NCI-H748 (cell line): ENCODE data around the gene RUNX2.
A peak's percentile ranks its signal among the peaks of the same experiment; 100 is the strongest.

Experiments used
- DNase-seq: peaks from one replicate; lab custom pipeline; 2025; ENCODE audit not compliant: unreplicated experiment; lab: John Stamatoyannopoulos, UW

RUNX2 gene

GRCh38 chr6:45351076-45351475, 22.9 kb downstream of the RUNX2 start:
- no peak for DNase-seq

- DNase-seq, result peak; percentile 18
These were observed 23.5 kb downstream of the RUNX2 start for GRCh38 chr6:45351667-45352066.

GRCh38 chr6:45353654-45354053, 25.5 kb downstream of the RUNX2 start:
- no peak for DNase-seq

GRCh38 chr6:45364466-45364865, 36.3 kb downstream of the RUNX2 start:
- no peak for DNase-seq

- DNase-seq, result no peak
These were observed 36.9 kb downstream of the RUNX2 start for GRCh38 chr6:45365036-45365435.

GRCh38 chr6:45366534-45366933, 38.4 kb downstream of the RUNX2 start:
- DNase-seq, result no peak

GRCh38 chr6:45367999-45368398, 39.9 kb downstream of the RUNX2 start:
- DNase-seq, result no peak

GRCh38 chr6:45369870-45370269, 41.7 kb downstream of the RUNX2 start:
- no peak for DNase-seq

GRCh38 chr6:45371924-45372573, 43.9 kb downstream of the RUNX2 start:
- DNase-seq, result no peak

GRCh38 chr6:45375449-45375848, 47.3 kb downstream of the RUNX2 start:
- DNase-seq, result no peak

GRCh38 chr6:45376310-45377042, 48.3 kb downstream of the RUNX2 start:
- no peak for DNase-seq

- peak; percentile 64 for DNase-seq
These were observed 49.0 kb downstream of the RUNX2 start for GRCh38 chr6:45377043-45377553.

GRCh38 chr6:45377554-45378333, 49.6 kb downstream of the RUNX2 start, which contains the start of gene SUPT3H:
Gene SUPT3H, minus strand, starts transcription at chr6:45377934.
- DNase-seq, result peak; percentile 98

GRCh38 chr6:45378334-45378926, 50.3 kb downstream of the RUNX2 start:
- peak; percentile 91 for DNase-seq

- DNase-seq, result no peak
These were observed 54.3 kb downstream of the RUNX2 start for GRCh38 chr6:45382391-45382790.

GRCh38 chr6:45386501-45386900, 58.4 kb downstream of the RUNX2 start:
- no peak for DNase-seq

GRCh38 chr6:45387236-45387635, 59.1 kb downstream of the RUNX2 start:
- no peak for DNase-seq

GRCh38 chr6:45388328-45388727, 60.2 kb downstream of the RUNX2 start:
- DNase-seq, result no peak

GRCh38 chr6:45394586-45395095, 66.5 kb downstream of the RUNX2 start:
- DNase-seq, result no peak

- no peak for DNase-seq
These were observed 70.1 kb downstream of the RUNX2 start for GRCh38 chr6:45398075-45398813.
